MM.1S (cell line): ENCODE data around the gene KIN.

Experiments
- DNase-seq: peaks from one replicate; pipeline ENCODE4 v3.0.0-alpha.2; 2015
- H2AFZ ChIP-seq: fragments of 300-600 bp; sonication (generic); 2 replicates; pipeline ENCODE4 v1.6.0; 2016; ENCODE audit warnings: antibody characterized with exemption, low read length
- H3F3A ChIP-seq: fragments of 300-600 bp; sonication (generic); 2 replicates; pipeline ENCODE4 v1.6.1; 2016; ENCODE audit warnings: mild to moderate bottlenecking, antibody characterized with exemption, low read length, moderate library complexity, mixed read lengths; ENCODE audit not compliant: insufficient read depth
- H3K27ac ChIP-seq: fragments of 300-600 bp; sonication (generic); 2 replicates; pipeline ENCODE4 v1.5.1; 2016; ENCODE audit warnings: mild to moderate bottlenecking, low read length
- H3K27me3 ChIP-seq: fragments of 300-600 bp; sonication (generic); replicated peaks from 2 replicates; pipeline ENCODE4 v1.6.0; 2016; ENCODE audit warnings: low read length; ENCODE audit not compliant: insufficient read depth
- H3K36me3 ChIP-seq: fragments of 300-600 bp; sonication (generic); replicated peaks from 2 replicates; pipeline ENCODE4 v1.6.1; 2016; ENCODE audit warnings: mild to moderate bottlenecking, low read length, mixed read lengths; ENCODE audit not compliant: insufficient read depth
- H3K4me1 ChIP-seq: fragments of 300-600 bp; sonication (generic); 2 replicates; pipeline ENCODE4 v1.6.1; 2016; ENCODE audit warnings: low read length, mixed read lengths
- H3K4me2 ChIP-seq: fragments of 300-600 bp; sonication (generic); 2 replicates; pipeline ENCODE4 v1.6.0; 2016; ENCODE audit warnings: low read depth, low read length
- H3K4me3 ChIP-seq: fragments of 300-600 bp; sonication (generic); 2 replicates; pipeline ENCODE4 v1.5.1; 2016; ENCODE audit warnings: low read length, mixed read lengths
- H3K79me2 ChIP-seq: fragments of 300-600 bp; sonication (generic); 2 replicates; pipeline ENCODE4 v1.6.1; 2016; ENCODE audit warnings: mixed run types, low read length, mixed read lengths
- H3K9ac ChIP-seq: fragments of 300-600 bp; sonication (generic); 2 replicates; pipeline ENCODE4 v1.6.1; 2016; ENCODE audit warnings: low read length, mixed read lengths
- H3K9me2 ChIP-seq: fragments of 300-600 bp; sonication (generic); replicated peaks from 2 replicates; pipeline ENCODE4 v1.6.1; 2016; ENCODE audit warnings: mild to moderate bottlenecking, low read length, mixed read lengths; ENCODE audit not compliant: insufficient read depth
- H3K9me3 ChIP-seq: fragments of 300-600 bp; sonication (generic); replicated peaks from 2 replicates; pipeline ENCODE4 v1.6.1; 2016; ENCODE audit warnings: mild to moderate bottlenecking, low read length, mixed read lengths; ENCODE audit not compliant: insufficient read depth
- H4K20me1 ChIP-seq: fragments of 300-600 bp; sonication (generic); 2 replicates; pipeline ENCODE4 v1.6.1; 2016; ENCODE audit warnings: mild to moderate bottlenecking, low read length, moderate library complexity, mixed read lengths; ENCODE audit not compliant: insufficient read depth
- EZH2 ChIP-seq: fragments of 300-600 bp; sonication (generic); optimal IDR thresholded peaks from 2 replicates; pipeline ENCODE3; 2017; ENCODE audit warnings: low read depth, mild to moderate bottlenecking, antibody characterized with exemption, low read length, mixed read lengths
- EZH2phosphoT487 ChIP-seq: fragments of 300-600 bp; sonication (generic); IDR thresholded peaks from 2 replicates; pipeline ENCODE4 v1.6.1; 2018; ENCODE audit warnings: antibody characterized with exemption, low read length
- TF ChIP-seq, protein P1 (sequence below): fragments of 300-600 bp; sonication (generic); IDR thresholded peaks from 2 replicates; pipeline ENCODE4 v1.5.1; 2016; ENCODE audit warnings: antibody characterized with exemption, low read length, mixed read lengths

The KIN gene

GRCh38 chr10:7802606-7803005 lies 14.8 kb upstream of the KIN start:
- Histone ChIP-seq H3F3A (no peaks in the 10 kb centered on the region; the same call in 1 of the 2 replicates), H3K36me3 (peaks cover 35% of the 10 kb centered on the region), H3K4me2 (no peak overlapping the region), H3K9me3 (no peaks in the 10 kb centered on the region), H4K20me1 (no peaks in the 10 kb centered on the region), H3K4me1 (no peaks in the 10 kb centered on the region), H3K9ac (no peak overlapping the region), H3K9me2 (no peaks in the 10 kb centered on the region), H3K27me3 (no peaks in the 10 kb centered on the region), H3K4me3 (no peak overlapping the region), H3K79me2 (peaks cover 8% of the 10 kb centered on the region; the same call in 1 of the 2 replicates), H3K27ac (no peak overlapping the region), H2AFZ (no peak overlapping the region)
- no peak for DNase-seq
- TF ChIP-seq EZH2 (no peak), EZH2phosphoT487 (no peak)
- TF ChIP-seq, protein P1, sequence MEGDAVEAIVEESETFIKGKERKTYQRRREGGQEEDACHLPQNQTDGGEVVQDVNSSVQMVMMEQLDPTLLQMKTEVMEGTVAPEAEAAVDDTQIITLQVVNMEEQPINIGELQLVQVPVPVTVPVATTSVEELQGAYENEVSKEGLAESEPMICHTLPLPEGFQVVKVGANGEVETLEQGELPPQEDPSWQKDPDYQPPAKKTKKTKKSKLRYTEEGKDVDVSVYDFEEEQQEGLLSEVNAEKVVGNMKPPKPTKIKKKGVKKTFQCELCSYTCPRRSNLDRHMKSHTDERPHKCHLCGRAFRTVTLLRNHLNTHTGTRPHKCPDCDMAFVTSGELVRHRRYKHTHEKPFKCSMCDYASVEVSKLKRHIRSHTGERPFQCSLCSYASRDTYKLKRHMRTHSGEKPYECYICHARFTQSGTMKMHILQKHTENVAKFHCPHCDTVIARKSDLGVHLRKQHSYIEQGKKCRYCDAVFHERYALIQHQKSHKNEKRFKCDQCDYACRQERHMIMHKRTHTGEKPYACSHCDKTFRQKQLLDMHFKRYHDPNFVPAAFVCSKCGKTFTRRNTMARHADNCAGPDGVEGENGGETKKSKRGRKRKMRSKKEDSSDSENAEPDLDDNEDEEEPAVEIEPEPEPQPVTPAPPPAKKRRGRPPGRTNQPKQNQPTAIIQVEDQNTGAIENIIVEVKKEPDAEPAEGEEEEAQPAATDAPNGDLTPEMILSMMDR: no peak

DNA sequence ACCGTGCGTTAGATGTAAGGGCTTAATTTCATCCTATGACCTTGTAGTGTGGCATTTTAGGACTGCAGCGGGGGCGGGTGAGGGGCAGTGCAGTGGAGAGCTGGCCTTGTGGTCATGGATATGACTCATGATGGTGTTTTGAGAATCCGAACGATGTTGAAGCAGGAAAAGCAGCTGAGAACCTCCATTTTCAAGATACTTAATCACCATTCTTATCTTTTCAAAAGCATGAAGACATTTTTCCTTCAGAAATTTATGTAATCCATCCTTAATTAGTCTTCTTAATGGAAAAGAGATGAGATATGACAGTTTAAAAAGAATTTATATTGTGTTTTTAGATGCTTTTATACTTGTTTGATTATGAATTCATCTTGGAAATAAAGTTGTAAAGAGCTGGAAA lies 9.8 kb upstream of the KIN start:
- no peak for DNase-seq
- no peak overlapping the region for H3K27ac ChIP-seq
- H3K4me2 ChIP-seq: no peak overlapping the region
- no peak overlapping the region for H3K9ac ChIP-seq
- H3K4me3 ChIP-seq: no peak overlapping the region
- peaks cover 22% of the 10 kb centered on the region for H3K36me3 ChIP-seq
- no peak overlapping the region for H2AFZ ChIP-seq
- H3F3A ChIP-seq: no peaks in the 10 kb centered on the region
- H3K4me1 ChIP-seq: no peaks in the 10 kb centered on the region
- no peak for TF ChIP-seq EZH2
- TF ChIP-seq, protein P1: no peak
- no peaks in the 10 kb centered on the region for H3K9me3 ChIP-seq
- H4K20me1 ChIP-seq: peaks cover 23% of the 10 kb centered on the region
- no peaks in the 10 kb centered on the region for H3K9me2 ChIP-seq
- H3K79me2 ChIP-seq: peaks cover 46% of the 10 kb centered on the region
- no peaks in the 10 kb centered on the region for H3K27me3 ChIP-seq

DNA sequence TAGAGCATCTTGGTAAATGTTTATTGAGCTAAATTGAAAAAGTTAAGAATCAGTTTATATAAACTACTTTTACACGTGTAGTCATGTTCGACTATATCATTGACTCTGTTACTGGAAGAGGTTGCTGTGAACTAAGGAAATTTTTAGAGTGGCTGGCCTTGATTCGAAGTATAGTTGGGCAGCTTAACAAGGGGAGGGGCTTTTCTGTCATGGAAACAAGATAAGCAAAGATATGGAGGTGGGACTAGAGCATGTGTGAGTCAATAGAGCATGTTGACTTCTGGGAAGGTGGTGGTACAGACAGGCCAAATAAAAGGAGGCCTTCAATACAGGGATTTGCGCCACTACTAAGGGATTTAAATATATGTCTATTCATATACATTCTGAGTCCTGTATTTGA lies 7.8 kb upstream of the KIN start:
- no peak overlapping the region for H3K4me3 ChIP-seq
- peaks cover 66% of the 10 kb centered on the region for H3K79me2 ChIP-seq
- H3K4me2 ChIP-seq: no peak overlapping the region
- TF ChIP-seq EZH2 (no peak), EZH2phosphoT487 (no peak)
- TF ChIP-seq, protein P1: no peak
- H3K4me1 ChIP-seq: no peaks in the 10 kb centered on the region
- peaks cover 2% of the 10 kb centered on the region for H3K36me3 ChIP-seq
- DNase-seq: no peak
- H4K20me1 ChIP-seq: peaks cover 31% of the 10 kb centered on the region
- H3K9me3 ChIP-seq: no peaks in the 10 kb centered on the region
- no peak overlapping the region for H2AFZ ChIP-seq
- no peaks in the 10 kb centered on the region for H3K9me2 ChIP-seq
- no peak overlapping the region for H3K9ac ChIP-seq
- no peak overlapping the region for H3K27ac ChIP-seq
- no peaks in the 10 kb centered on the region for H3F3A ChIP-seq
- no peaks in the 10 kb centered on the region for H3K27me3 ChIP-seq
